DMS79 (cell line): Measurements from ENCODE around the gene MDP1.
"Not testable (repeated sequence)": the region's sequence is repeated elsewhere in the genome, so short reads cannot be mapped to it uniquely, and the experiment has no call there.

ENCODE experiments used
- DNase-seq: peaks from one replicate; lab custom pipeline; 2025; lab: John Stamatoyannopoulos, UW

The MDP1 gene

GRCh38 chr14:24231263-24232120, 15.6 kb upstream of the MDP1 start:
- DNase-seq, result no peak

GRCh38 chr14:24228902-24229301, 13.0 kb upstream of the MDP1 start:
- DNase-seq, result no peak

GRCh38 chr14:24226473-24226872, 10.6 kb upstream of the MDP1 start:
- no peak for DNase-seq

- no peak for DNase-seq
Measured at GRCh38 chr14:24224618-24225071, 8.8 kb upstream of the MDP1 start.

GRCh38 chr14:24222987-24223386, 7.1 kb upstream of the MDP1 start:
- DNase-seq, result not testable (repeated sequence)

- no peak for DNase-seq
Measured at GRCh38 chr14:24219521-24219920, 3.7 kb upstream of the MDP1 start.

GRCh38 chr14:24219080-24219479, 3.2 kb upstream of the MDP1 start:
- DNase-seq, result no peak

GRCh38 chr14:24216876-24217275, 1.0 kb upstream of the MDP1 start:
- DNase-seq, result not testable (repeated sequence)

- DNase-seq, result no peak
Measured at GRCh38 chr14:24216345-24216699, 456 bp upstream of the MDP1 start.

- no peak for DNase-seq
Measured at GRCh38 chr14:24213866-24214662, 1.8 kb downstream of the MDP1 start.

- DNase-seq, result peak; percentile 100
Measured at GRCh38 chr14:24212924-24213865, 2.7 kb downstream of the MDP1 start, which contains the start of gene CHMP4A. Gene CHMP4A, minus strand, starts transcription at chr14:24213488. Its CDS starts 49 bp downstream, at chr14:24213439.

GRCh38 chr14:24211311-24211710, 4.6 kb downstream of the MDP1 start:
- no peak for DNase-seq

GRCh38 chr14:24207625-24208024, 8.2 kb downstream of the MDP1 start:
- DNase-seq, result no peak

GRCh38 chr14:24207104-24207551, 8.7 kb downstream of the MDP1 start:
- DNase-seq, result no peak

- DNase-seq, result no peak
Measured at GRCh38 chr14:24206260-24207103, 9.4 kb downstream of the MDP1 start.

- no peak for DNase-seq
Measured at GRCh38 chr14:24204163-24205146, 11.4 kb downstream of the MDP1 start.

- not testable (repeated sequence) for DNase-seq
Measured at GRCh38 chr14:24203249-24203886, 12.5 kb downstream of the MDP1 start.

GRCh38 chr14:24202538-24202937, 13.3 kb downstream of the MDP1 start:
- DNase-seq, result not testable (repeated sequence)
